Central memory CD4-positive, alpha-beta T cell (primary cell): ENCODE results near the gene STIL.
"Not testable (repeated sequence)": the region's sequence is repeated elsewhere in the genome, so short reads cannot be mapped to it uniquely, and the experiment has no call there.

Experiments used
- DNase-seq: peaks from one replicate; pipeline ENCODE4 v3.0.0; 2022
- total RNA-seq, 3 experiments: gene quantifications; one replicate each; lab custom pipeline; 2026; lab: John Stamatoyannopoulos, UW

Gene STIL
- total RNA-seq, result 3.2 to 18.4 (median 9.5) reads per million in 3 experiments

GRCh38 chr1:47313915-47314664 is at the start of gene STIL:
Gene STIL (minus strand): TSS chr1:47314147. CDS start chr1:47310319, 3,828 bp downstream.
- DNase-seq, result peak; percentile 97

- DNase-seq, result no peak
These were observed 48.9 kb upstream of the STIL start for GRCh38 chr1:47362828-47363227.

GRCh38 chr1:47361380-47361779 is 47.4 kb upstream of the STIL start:
- DNase-seq, result no peak

- DNase-seq, result no peak
These were observed 37.4 kb upstream of the STIL start for GRCh38 chr1:47351305-47351704.

- no peak for DNase-seq
These were observed 34.3 kb upstream of the STIL start for GRCh38 chr1:47348246-47348645.

GRCh38 chr1:47347735-47348134 is 33.8 kb upstream of the STIL start:
- no peak for DNase-seq

- not testable (repeated sequence) for DNase-seq
These were observed 33.0 kb upstream of the STIL start for GRCh38 chr1:47346979-47347378.

- no peak for DNase-seq
These were observed 26.3 kb upstream of the STIL start for GRCh38 chr1:47340227-47340626.

- no peak for DNase-seq
These were observed 24.5 kb upstream of the STIL start for GRCh38 chr1:47338249-47339077.

GRCh38 chr1:47337350-47337749 is 23.4 kb upstream of the STIL start:
- no peak for DNase-seq

GRCh38 chr1:47334765-47335435 is 21.0 kb upstream of the STIL start:
- DNase-seq, result no peak

GRCh38 chr1:47333922-47334764 is 20.2 kb upstream of the STIL start:
- peak; percentile 76 for DNase-seq

- DNase-seq, result peak; percentile 74
These were observed 19.6 kb upstream of the STIL start, which contains the start of gene CMPK1 for GRCh38 chr1:47333578-47333921. Gene CMPK1 (plus strand): TSS chr1:47333790. CDS start chr1:47333946, 156 bp downstream.

- DNase-seq, result no peak
These were observed 19.0 kb upstream of the STIL start for GRCh38 chr1:47332779-47333577.

GRCh38 chr1:47331875-47332274 is 17.9 kb upstream of the STIL start:
- DNase-seq, result no peak

GRCh38 chr1:47330212-47330611 is 16.3 kb upstream of the STIL start:
- no peak for DNase-seq

- no peak for DNase-seq
These were observed 15.0 kb upstream of the STIL start for GRCh38 chr1:47328992-47329391.

- DNase-seq, result no peak
These were observed 12.3 kb upstream of the STIL start for GRCh38 chr1:47326271-47326670.

GRCh38 chr1:47325528-47325927 is 11.6 kb upstream of the STIL start:
- no peak for DNase-seq

GRCh38 chr1:47324682-47325081 is 10.7 kb upstream of the STIL start:
- no peak for DNase-seq

- DNase-seq, result no peak
These were observed 9.7 kb upstream of the STIL start for GRCh38 chr1:47323599-47324031.
